D341Med (cell line): Measurements from ENCODE around the gene DHRS3.

ENCODE experiments used
- DNase-seq: peaks from one replicate; pipeline ENCODE4 v3.0.0; 2012; ENCODE audit warnings: low spot score

The DHRS3 gene

GRCh38 chr1:12553963-12554362 is 64.0 kb downstream of the DHRS3 start:
- DNase-seq = no peak

- peak; percentile 16 for DNase-seq
Observed at GRCh38 chr1:12552951-12553921, 64.8 kb downstream of the DHRS3 start.

- DNase-seq = peak; percentile 17
Observed at GRCh38 chr1:12552111-12552888, 65.7 kb downstream of the DHRS3 start.

GRCh38 chr1:12551584-12551983 is 66.4 kb downstream of the DHRS3 start:
- DNase-seq = no peak

GRCh38 chr1:12549460-12550349 is 68.3 kb downstream of the DHRS3 start:
- DNase-seq = peak; percentile 30

GRCh38 chr1:12548973-12549459 is 69.0 kb downstream of the DHRS3 start:
- DNase-seq = peak; percentile 17

GRCh38 chr1:12548279-12548972 is 69.6 kb downstream of the DHRS3 start:
- DNase-seq = no peak

GRCh38 chr1:12547586-12548225 is 70.3 kb downstream of the DHRS3 start:
- DNase-seq = peak; percentile 15

GRCh38 chr1:12546771-12547585 is 71.0 kb downstream of the DHRS3 start:
- no peak for DNase-seq

GRCh38 chr1:12544992-12545391 is 73.0 kb downstream of the DHRS3 start:
- no peak for DNase-seq

GRCh38 chr1:12544357-12544756 is 73.7 kb downstream of the DHRS3 start:
- no peak for DNase-seq

- no peak for DNase-seq
Observed at GRCh38 chr1:12543740-12544154, 74.3 kb downstream of the DHRS3 start.

- peak; percentile 41 for DNase-seq
Observed at GRCh38 chr1:12542616-12543592, 75.1 kb downstream of the DHRS3 start.

GRCh38 chr1:12542138-12542465 is 75.9 kb downstream of the DHRS3 start:
- DNase-seq = peak; percentile 16

- DNase-seq = peak; percentile 15
Observed at GRCh38 chr1:12541274-12542137, 76.5 kb downstream of the DHRS3 start.

GRCh38 chr1:12540580-12541273 is 77.3 kb downstream of the DHRS3 start:
- DNase-seq = peak; percentile 22
